ENCODE results near the gene BMP8A.

DNA sequence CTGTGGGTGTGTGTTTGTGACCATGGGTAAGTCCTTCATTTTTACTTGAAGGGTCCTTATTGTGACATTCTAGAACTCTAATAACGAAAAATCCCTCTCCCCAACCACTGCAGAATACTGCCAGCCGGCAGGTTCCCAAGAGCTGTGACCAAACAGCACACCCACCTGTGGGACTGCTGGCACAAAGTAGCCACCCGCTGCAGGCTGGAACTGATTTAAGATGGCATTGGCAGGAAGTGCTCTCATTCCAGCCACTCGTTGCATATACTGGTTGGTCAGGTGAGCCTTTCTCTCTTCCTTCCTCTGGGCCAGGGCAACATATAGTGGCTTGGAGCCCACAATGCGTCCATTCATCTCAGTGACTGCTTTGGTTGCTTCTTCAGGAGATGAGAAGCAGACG is 73.5 kb downstream of the BMP8A start:
- TF ChIP-seq TAF1 (IDR thresholded peaks at IDR 0.05; ENCODE audit: borderline replicate concordance, insufficient read depth, low read length) = no peak
- TF ChIP-seq POLR2AphosphoS5 (IDR thresholded peaks at IDR 0.05; ENCODE audit: low read depth, low read length) = no peak
- TF ChIP-seq SIN3A (IDR thresholded peaks at IDR 0.05; ENCODE audit: borderline replicate concordance, insufficient read depth, low read length) = no peak
